Right ventricle myocardium superior (tissue), 1 donor: ENCODE results near the gene SUPV3L1. TPM values are rescaled to one million over a fixed set of nuclear protein-coding genes. Genes with fewer than 3 reads are reported as not detected.

Experiments
- ATAC-seq: fragments of 200-7000 bp; cut with Tn5 transposase; one replicate; pipeline ENCODE4 v1.9.1; 2020; ENCODE audit warnings: mild to moderate bottlenecking; ENCODE audit not compliant: poor library complexity
- DNase-seq: peaks from one replicate; pipeline ENCODE4 v3.0.0-alpha.2; 2020
- intact Hi-C: fragments of 100-400 bp; cut with DNase I; formaldehyde crosslinking; loops from one replicate; pipeline ENCODE4 v1.11.2; 2022
- total RNA-seq: library from RNA; stranded (reverse); fragmentation: NEBNext Ultra II Directional; extraction: Animal tissue kit (Norgen Biotek cat#: 25700); gene quantifications from one replicate; pipeline ENCODE4 v1.2.1, GENCODE V29; 2021
- donor health status: DM: no; HTN: yes; CAD: no; lungs with severe emphysema.

SUPV3L1 gene
- total RNA-seq, 1 donor from 2014 or later = 36.4 TPM

DNA sequence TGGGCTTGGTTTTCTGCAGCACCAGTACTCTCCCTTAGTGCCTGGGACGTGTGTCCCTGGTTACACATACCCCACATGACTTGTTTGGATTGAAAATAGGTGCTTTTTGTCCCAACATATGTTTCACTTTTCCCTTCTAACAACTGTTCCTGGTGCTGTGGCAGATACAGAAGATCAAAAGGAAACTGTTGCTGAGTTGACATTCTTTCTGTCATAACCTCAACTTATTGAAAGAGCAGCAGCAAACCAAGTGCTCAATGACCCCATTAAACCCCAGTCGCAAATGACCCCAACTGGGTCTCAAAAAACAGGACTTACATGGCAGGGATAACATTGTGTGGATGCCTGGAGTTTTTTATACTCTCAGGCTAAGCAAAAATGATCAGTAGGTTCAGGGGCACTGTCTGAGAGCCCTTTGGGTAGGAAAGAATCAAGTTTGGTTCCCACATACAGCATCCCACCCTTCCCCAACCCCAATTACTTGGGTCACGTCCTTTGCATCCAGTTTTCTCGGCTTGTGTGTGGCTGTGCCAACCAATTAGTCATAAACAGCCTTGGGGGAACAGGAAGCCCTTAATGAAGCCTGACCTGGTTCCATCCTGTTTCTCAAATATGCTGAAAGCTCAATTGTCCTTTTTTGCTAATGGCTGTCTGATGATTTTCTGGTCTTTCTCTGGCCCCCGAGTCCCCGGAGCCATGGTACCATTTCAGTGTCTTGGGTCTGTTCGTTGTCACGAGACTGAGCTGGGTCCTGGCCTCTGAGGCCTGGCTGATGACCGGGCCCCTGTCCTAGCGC is 45.0 kb downstream of the SUPV3L1 start:
- intact Hi-C loops = no loop called here
- DNase-seq (no peak), ATAC-seq (no peak)

DNA sequence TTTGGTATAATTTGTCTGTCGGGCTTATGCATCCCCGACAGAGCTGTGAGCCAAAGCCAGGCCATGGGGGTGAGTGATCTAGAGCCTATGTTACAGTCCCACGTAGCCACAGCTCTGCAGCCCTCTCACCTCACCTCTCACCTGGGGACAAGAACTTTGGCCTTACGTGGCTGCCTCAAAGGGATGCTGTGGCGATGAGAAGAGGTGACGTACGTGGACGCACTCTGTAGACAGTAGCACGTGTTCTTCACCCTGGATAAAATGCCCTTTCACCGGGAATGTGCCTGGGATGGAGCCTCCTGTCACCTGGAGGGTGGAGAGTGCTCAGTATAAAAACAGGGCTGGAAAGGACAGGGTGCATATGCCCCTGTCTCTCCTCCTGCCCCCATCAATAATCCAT is 45.6 kb downstream of the SUPV3L1 start:
- intact Hi-C loops = no loop called here
- DNase-seq (no peak), ATAC-seq (no peak)

DNA sequence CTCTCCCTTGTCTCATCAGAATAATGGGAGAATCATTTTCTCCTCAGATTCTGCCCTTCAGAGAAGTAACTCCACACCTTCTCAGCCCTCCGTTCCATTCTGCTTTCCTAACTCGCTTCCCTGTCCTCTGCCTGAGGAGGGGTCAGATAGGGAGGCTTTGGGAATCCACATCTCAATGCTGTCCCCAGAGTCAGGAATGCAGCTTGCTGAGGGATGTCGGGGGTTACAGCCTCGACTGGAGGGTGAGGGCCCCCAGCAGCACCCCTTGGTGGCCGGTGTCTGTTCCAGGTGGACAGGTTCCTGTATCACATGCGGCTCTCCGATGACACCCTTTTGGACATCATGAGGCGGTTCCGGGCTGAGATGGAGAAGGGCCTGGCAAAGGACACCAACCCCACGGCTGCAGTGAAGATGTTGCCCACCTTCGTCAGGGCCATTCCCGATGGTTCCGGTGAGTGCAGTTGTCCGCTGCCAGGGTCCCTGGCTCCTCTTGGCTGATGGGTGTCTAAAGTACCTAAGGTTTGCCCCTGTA is 47.0 kb downstream of the SUPV3L1 start:
- DNase-seq (no peak), ATAC-seq (no peak)
- intact Hi-C loops = no loop called here

DNA sequence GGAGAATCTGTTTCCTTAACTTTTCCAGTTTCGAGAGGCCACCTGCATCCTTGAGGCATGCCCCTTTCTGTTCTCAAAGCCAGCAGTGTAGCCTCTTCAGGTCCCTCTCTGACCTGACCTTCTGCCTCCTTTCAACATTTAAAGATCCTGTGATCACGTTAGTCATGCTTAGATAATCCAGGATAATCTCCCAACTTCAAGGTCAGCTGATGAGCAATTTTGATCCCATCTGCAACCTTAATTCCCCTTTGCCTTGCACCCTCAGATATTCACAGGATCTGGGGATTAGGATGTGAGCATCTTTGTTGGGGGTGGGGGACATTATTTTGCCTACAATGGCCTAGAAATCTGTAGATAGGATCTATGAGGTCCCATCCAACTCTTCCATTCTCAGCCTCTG is 48.1 kb downstream of the SUPV3L1 start:
- DNase-seq = no peak
- no peak for ATAC-seq
- intact Hi-C loops = no loop called here

DNA sequence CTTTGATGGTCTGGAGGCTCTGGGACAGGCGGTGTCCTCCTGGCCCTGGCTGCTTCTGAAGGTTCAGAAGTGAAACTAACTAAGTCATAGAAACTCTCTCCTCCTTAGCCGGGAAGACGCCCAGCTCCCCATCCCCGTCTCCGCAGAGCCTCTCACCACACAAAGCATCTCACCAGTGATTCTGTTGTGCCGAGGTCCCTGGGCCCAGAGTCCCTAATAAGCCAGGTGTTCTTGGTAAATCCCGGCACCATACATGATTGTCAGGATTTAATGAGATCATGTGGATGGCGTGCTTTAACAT is 49.5 kb downstream of the SUPV3L1 start:
- DNase-seq (no peak), ATAC-seq (no peak)
- intact Hi-C loops = no loop called here

DNA sequence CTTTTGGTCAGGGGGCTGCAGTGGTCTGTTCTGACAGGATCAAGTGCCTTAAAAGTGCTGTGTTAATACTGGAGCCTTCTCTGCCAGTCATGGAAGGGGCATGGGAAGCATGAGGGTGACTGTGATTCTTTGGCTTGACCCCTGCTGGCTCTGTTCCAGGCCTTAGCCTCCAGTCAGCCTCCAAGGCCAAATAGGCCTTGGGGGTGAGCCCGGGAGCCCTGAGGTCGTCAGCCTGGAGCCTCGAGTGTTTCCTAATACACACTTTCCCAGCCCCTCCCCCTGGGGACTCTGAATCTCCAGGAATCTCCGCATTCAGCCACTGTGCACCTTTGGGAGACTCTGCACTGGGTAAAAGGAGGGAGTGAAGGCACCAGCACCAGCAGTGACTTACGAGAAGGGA is 50.1 kb downstream of the SUPV3L1 start:
- DNase-seq = no peak
- intact Hi-C loops = loop anchor here (10.0 kb wide), 1 partner anchor 275 kb away; no protein-coding TSS in a partner anchor
- no peak for ATAC-seq

DNA sequence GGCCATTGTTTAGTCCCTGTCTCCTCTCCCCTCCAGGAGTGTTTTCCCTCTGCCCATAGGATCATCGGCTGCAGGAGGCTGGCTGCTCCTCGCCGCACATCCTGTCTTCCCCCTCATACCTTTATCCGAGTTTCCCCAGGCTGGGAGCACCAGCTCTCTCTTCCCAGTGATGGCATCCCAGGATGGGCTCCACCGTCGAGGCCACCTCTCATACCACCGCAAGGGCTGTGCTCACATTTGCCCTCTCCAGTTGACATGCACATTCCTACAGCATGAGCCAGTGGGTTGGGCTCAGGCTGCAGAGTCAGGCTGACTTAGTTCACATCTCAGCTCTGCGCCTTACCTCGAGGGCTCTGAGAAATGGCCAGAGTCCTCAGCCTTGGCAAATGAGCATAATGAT is 52.2 kb downstream of the SUPV3L1 start:
- intact Hi-C loops = loop anchor here (10.0 kb wide), 1 partner anchor 273 kb away; no protein-coding TSS in a partner anchor
- ATAC-seq (no peak), DNase-seq (no peak)

DNA sequence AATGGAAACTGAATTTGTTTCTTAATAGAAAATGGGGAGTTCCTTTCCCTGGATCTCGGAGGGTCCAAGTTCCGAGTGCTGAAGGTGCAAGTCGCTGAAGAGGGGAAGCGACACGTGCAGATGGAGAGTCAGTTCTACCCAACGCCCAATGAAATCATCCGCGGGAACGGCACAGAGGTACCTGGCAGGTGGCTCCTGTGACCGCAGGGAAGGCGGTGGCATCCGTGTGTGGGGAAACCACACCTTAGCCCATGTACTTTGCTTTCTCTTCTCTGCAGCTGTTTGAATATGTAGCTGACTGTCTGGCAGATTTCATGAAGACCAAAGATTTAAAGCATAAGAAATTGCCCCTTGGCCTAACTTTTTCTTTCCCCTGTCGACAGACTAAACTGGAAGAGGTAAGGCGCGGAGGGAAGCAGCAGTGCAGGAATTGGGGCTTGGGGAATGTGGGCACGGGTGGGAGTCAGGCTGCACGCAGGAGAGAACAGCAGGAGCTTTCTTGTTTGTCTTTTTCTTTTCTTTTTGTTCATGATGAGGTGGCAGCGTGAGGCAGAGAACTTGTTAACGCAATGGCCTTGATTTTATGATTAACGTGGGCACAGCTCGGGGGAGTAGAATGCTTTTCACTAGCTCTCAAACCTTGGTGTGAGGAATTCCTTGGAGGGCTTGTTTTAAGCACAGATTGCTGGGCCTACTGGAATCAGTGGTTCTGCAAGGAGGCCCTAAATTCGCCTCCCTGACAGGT is 52.9 kb downstream of the SUPV3L1 start:
- DNase-seq (no peak), ATAC-seq (no peak)
- intact Hi-C loops = loop anchor here (10.0 kb wide), 1 partner anchor 272 kb away; no protein-coding TSS in a partner anchor

DNA sequence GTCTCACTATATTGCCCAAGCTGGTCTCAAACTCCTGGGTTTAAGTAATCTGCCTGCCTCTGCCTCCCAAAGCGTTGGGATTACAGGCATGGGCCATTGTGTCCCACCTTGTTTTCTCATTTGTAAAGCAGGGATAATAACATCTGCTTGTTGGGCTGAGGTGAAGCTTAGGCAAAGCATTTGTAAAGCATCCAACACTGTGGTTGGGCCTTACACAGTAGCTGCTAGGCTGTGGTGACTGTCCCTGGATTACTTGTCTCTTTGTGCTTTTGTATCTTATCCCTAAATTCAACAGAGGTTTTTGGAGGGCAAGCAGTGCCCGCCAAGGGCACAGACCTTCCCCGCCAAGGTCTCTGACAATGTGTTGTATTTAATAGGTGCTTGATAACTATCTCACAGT is 54.4 kb downstream of the SUPV3L1 start:
- intact Hi-C loops = loop anchor here (10.0 kb wide), 1 partner anchor 270 kb away; no protein-coding TSS in a partner anchor
- DNase-seq = no peak
- ATAC-seq = no peak

DNA sequence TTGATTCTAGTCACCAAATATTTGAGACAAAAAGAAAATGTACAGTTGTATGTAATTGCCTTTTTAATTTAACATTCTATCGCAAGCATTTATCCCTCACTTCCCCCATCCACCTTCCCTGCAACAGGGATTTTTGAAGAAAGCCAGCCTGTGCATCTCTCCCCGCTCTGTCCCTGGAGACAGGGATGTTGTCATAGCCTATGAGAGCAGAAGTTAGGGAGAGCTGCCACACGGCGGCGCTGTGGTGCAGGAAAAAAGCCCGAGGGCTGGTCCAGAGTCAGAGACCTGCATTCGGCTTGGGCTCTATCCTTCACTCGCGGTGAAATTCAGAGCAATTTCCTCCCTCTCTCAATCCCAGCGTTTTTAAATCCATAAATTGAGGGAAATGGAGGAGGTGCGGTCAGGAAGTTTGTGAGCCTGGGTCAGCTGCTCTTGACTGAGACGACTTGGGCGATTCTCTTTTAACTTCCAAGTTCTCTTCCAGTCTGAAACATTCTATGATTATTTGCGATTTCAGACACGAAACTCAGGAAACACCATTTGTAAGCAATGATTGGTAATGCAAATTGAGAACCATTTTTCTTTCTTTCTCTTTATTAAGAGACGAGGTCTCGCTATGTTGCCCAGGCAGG is 57.6 kb downstream of the SUPV3L1 start:
- peak; percentile 93 for DNase-seq
- intact Hi-C loops = loop anchor here (1.0 to 10.0 kb wide), 2 partner anchors 155 to 267 kb away; no protein-coding TSS in a partner anchor

DNA sequence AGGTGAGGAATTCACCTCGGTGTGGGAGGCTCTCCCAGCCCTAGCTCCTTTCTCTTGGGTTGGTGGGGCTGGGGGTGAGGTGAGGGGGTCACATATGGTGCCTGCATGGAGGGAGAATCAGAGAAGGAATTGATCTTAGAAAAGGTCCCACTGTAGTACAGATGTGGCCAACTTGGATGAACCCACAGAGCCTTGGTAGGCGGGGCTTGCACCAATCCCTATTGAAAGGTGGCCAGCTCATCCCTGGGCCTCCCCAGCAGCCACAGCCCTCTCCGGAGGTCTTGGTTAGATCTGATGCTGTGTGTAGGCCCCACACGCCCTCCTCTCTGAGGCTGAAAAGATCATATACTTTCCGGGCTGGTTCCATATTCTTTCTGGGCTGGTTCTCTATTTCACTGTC is 59.1 kb downstream of the SUPV3L1 start:
- DNase-seq = no peak
- intact Hi-C loops = loop anchor here (10.0 kb wide), 1 partner anchor 266 kb away; no protein-coding TSS in a partner anchor
- no peak for ATAC-seq

More for the DNA sequence above, 57.6 kb downstream of the SUPV3L1 start:
- peak; percentile 99 for ATAC-seq

DNA sequence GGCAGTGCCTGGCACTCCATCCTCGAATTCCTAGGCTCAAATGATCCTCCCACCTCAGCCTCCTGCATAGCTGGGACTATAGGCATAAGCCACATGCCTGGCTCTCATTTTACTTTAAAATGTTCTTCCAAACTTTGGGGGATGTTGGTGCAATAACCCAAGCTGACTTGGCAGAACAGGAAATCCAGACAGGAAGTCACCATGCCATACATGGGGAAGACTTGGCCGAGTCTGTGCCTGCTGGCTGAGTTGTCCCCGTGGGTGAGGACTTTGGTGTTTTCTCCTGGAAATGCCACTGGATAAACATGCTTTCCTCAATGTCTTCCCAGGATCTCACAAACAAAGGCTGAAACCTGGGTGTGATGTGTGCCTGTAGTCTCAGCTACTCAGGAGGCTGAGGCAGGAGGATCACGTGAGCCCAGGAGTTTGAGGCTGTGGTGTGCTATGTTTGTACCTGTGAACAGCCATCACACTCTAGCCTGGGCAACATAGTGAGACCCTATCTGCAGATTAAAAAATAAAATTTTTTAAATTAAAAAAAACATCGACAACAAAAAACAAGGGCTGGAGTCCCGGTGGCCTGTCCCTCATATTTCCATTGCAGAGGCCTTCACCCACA is 59.9 kb downstream of the SUPV3L1 start:
- intact Hi-C loops = loop anchor here (10.0 kb wide), 1 partner anchor 265 kb away; no protein-coding TSS in a partner anchor
- ATAC-seq (no peak), DNase-seq (no peak)

DNA sequence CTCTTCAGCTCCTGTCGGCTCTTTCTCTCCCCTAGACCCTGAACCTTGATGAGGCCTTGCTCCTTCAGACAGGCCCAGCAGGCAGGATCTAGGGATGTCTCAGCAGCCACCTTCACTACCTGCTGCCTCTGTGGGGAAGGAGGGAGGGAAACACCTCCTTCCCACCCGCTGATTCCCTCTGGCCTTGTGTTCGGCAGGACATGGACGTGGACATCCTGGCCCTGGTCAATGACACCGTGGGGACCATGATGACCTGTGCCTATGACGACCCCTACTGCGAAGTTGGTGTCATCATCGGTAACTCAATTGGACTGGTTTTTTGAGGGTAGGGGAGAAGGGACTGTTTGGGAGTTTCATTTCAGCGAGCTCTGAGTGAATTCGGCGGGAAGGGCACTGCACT is 60.4 kb downstream of the SUPV3L1 start:
- DNase-seq (no peak), ATAC-seq (no peak)
- intact Hi-C loops = no loop called here

DNA sequence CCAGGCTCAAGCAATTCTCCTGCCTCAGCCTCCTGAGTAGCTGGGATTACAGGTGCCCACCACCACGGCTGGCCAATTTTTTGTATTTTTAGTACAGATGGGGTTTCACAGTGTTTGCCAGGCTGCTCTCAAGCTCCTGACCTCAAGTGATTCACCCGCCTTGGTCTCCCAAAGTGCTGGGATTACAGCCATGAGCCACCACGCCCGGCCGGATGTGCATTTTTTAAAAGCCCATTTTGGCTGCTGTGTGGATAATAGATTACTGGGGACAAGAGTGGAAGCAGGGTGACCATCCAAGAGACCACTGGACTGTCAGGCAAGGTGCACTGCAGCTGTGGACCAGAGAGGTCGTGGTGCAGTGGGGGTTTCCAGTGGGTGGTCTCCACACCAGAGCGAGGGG is 61.5 kb downstream of the SUPV3L1 start:
- DNase-seq = no peak
- no peak for ATAC-seq
- intact Hi-C loops = no loop called here

DNA sequence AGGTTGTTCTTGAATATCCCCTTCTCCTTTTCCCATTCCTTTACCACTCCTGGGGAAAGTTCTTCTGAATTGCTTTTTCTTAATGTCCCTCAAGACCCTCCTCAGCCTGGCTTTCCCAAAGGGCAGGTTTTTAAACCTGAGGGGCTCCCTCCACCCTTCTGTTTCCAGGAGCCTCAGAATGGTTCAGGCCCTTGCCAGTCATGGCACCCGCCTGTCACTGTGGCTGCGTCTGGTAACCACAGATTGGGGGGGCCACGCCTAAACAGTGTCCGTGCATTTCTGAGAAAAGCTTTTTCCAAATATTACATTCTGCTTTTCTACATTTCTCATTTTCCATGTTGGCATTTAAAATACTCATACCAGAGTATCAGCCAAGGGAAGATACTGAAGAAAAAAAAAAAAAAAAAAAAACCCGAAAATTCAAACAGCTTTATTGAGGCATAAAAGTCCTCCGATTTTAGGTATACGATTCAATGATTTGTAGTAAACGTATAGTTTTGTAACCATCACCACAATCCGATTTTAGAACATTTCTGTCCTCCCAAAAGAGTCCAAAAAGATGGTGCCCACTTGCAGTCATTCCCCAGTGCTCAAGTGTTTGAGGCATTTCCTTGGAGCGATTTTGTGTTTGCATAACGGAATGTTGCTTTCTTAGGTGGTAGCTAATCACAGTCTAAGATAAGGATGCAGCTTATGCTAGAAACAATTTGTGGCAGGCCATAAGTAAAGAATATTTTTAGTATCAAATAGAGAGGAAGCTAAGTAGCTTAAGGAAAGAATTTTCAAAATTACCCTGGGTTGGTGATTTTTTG is 62.2 kb downstream of the SUPV3L1 start:
- DNase-seq = no peak
- intact Hi-C loops = no loop called here
- ATAC-seq = no peak

DNA sequence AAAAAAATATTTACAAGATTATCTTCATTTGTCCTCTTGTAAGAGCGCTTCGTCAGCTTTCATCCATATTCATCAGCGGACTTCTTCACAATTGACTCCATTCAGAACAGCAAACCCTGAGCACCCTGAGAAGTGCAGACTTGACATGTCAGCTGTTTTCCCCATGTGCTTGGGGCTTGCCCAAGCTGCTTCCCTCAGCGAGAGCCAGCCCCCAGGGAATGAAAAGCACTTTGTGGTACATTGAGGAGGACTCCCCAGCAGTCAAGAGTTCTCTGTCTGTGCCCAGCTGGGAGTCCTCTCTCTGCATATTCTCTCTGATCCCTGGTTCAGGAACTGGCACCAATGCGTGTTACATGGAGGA is 62.8 kb downstream of the SUPV3L1 start:
- ATAC-seq = no peak
- no peak for DNase-seq
- intact Hi-C loops = no loop called here

DNA sequence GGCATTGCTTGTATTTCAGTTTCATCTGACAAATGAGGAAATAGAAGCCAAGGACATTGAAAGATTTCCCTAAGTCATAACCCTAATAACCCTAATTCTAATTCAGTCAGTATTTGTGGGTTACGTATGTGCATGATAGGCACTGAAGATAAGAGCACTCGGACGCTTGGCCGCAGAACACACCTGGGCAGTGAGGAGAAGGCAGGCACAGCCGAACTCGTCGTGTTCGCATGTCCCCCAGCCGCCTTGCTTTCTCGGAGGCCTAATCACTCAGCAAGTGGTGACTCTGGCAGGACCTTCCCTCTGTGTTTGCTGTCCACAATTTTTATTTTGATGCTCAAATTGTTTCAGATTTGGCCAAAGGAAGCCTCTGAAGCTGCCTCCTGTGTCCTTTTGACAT is 63.8 kb downstream of the SUPV3L1 start:
- DNase-seq (no peak), ATAC-seq (no peak)
- intact Hi-C loops = no loop called here

DNA sequence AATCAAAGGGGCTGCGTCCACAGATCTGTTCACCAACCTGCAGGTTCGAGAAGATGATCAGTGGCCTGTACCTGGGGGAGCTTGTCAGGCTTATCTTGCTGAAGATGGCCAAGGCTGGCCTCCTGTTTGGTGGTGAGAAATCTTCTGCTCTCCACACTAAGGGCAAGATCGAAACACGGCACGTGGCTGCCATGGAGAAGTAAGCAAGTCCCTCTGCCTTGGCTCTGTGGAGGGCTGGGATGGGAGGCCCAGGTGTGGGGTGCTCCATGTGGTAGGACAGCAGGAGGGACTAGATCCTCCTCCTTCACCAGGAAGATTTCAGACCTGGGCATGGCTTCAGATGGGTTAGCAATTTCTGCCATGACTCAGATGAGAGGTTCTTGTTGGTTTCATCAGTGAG is 66.0 kb downstream of the SUPV3L1 start:
- intact Hi-C loops = no loop called here
- ATAC-seq (no peak), DNase-seq (no peak)
